Testis (tissue), 3 donors: Measurements from ENCODE around the gene OSBPL9. TPM values are rescaled to one million over a fixed set of nuclear protein-coding genes. Genes with fewer than 3 reads are reported as not detected.
"Not testable (repeated sequence)": the region's sequence is repeated elsewhere in the genome, so short reads cannot be mapped to it uniquely, and the experiment has no call there.

ENCODE experiments used
- DNase-seq: peaks from one replicate; pipeline ENCODE4 v3.0.0-alpha.2; 2019
- H3K27ac ChIP-seq, 2 donors: fragments of 200-600 bp; sonication (generic); one replicate each; pipeline ENCODE4 v1.5.1; 2019
- H3K27me3 ChIP-seq: fragments of 200-600 bp; sonication (generic); one replicate; pipeline ENCODE4 v1.5.1; 2019
- H3K36me3 ChIP-seq: fragments of 200-600 bp; sonication (generic); one replicate; pipeline ENCODE4 v1.5.1; 2017; ENCODE audit warnings: low read depth; ENCODE audit errors: missing control alignments
- H3K4me1 ChIP-seq: fragments of 200-600 bp; sonication (generic); one replicate; pipeline ENCODE4 v1.5.1; 2019
- H3K4me3 ChIP-seq, 2 donors: fragments of 200-600 bp; sonication (generic); one replicate each; pipeline ENCODE4 v1.5.1; 2017 to 2019
- H3K9me3 ChIP-seq: fragments of 200-600 bp; sonication (generic); one replicate; pipeline ENCODE4 v1.5.1; 2017
- CTCF ChIP-seq, 3 experiments: fragments of 450-650 bp in 2 of 3; fragments of 200-600 bp in 1 of 3; sonication (generic) in 1 of 3; IDR thresholded peaks; one replicate each; pipeline ENCODE4 v1.5.1; 2016 to 2019; ENCODE audit warnings: antibody characterized with exemption in 3 of 3, mild to moderate bottlenecking in 2 of 3, moderate library complexity in 1 of 3
- POLR2A ChIP-seq: fragments of 450-650 bp; IDR thresholded peaks from one replicate; pipeline ENCODE4 v1.6.1; 2017; ENCODE audit warnings: antibody characterized with exemption, mild to moderate bottlenecking, moderate library complexity
- WGBS, 2 donors: methylation state at CpG; one replicate each; pipeline ENCODE4 v1.1.5; 2018; 5-methylcytosine and 5-hydroxymethylcytosine counted together
- intact Hi-C: fragments of 100-400 bp; cut with DNase I; formaldehyde crosslinking; loops from one replicate; pipeline ENCODE4 v1.15.1; 2023; ENCODE audit warnings: low total_unique reads
- polyA plus RNA-seq: library from polyadenylated mRNA; stranded (reverse); fragments of 350-450 nt; fragmentation: Illumina TruSeq; extraction: RNeasy Lipid Tissue Mini Kit (QIAGEN cat#74804); gene quantifications from one replicate; pipeline ENCODE4 v1.2.3, GENCODE V29; 2014; ENCODE audit warnings: low read depth, low replicate concordance; ENCODE audit not compliant: insufficient read depth
- total RNA-seq, 2 donors: library from RNA; depleted of rRNA; stranded (reverse); fragments of >200 nt; gene quantifications; one replicate each; pipeline ENCODE4 v1.2.3, GENCODE V29; 2016

Gene OSBPL9
- total and polyA plus RNA-seq, 3 donors from 2014 or later = 59.3 to 160 (median 117) TPM

- no peak overlapping the region for H3K4me3 ChIP-seq
- 75 to 79% methylated on average over 5 of the region's 5 CpGs for WGBS, 2 donors
- H3K36me3 ChIP-seq = no peaks in the 10 kb centered on the region
- no peak for DNase-seq
- no peak overlapping the region for H3K27ac ChIP-seq
- TF ChIP-seq CTCF (IDR thresholded peaks at IDR 0.05) = no peak
- no peak for TF ChIP-seq POLR2A
- H3K9me3 ChIP-seq = no peaks in the 10 kb centered on the region
- no peaks in the 10 kb centered on the region for H3K27me3 ChIP-seq
- intact Hi-C loops = no loop called here
- H3K4me1 ChIP-seq = peaks cover 7% of the 10 kb centered on the region
Measured at GRCh38 chr1:51605961-51606723, 10.8 kb upstream of the OSBPL9 start.

GRCh38 chr1:51607681-51608095, 9.2 kb upstream of the OSBPL9 start:
- Histone ChIP-seq H3K9me3 (no peaks in the 10 kb centered on the region), H3K4me3 (no peak overlapping the region), H3K27me3 (no peaks in the 10 kb centered on the region), H3K27ac (no peak overlapping the region), H3K4me1 (peaks cover 17% of the 10 kb centered on the region), H3K36me3 (no peaks in the 10 kb centered on the region)
- intact Hi-C loops = no loop called here
- DNase-seq = no peak
- WGBS, 2 donors = 76 to 79% methylated on average over 6 of the region's 6 CpGs
- TF ChIP-seq POLR2A (no peak), CTCF (IDR thresholded peaks at IDR 0.05) (no peak)

DNA sequence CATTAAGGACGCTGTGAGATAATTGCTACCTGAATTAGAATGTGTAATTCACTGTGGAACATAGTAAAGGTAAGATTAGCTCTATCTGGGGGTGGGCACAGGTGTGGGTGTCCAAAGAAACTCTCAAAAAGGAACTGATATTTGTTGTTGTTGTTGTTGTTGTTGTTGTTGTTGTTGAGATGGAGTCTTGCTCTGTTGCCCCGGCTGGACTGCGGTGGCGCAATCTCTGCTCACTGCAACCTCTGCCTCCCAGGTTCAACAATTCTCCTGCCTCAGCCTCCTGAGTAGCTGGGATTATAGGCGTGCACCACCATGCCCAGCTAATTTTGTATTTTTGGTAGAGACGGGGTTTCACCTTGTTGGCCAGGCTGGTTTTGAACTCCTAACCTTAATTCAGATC, 6.8 kb upstream of the OSBPL9 start:
- H3K4me3 ChIP-seq, DNase-seq, H3K9me3 ChIP-seq, H3K27me3 ChIP-seq, intact Hi-C loops, H3K36me3 ChIP-seq: not testable (repeated sequence)
- Histone ChIP-seq H3K4me1 (peaks cover 33% of the 10 kb centered on the region), H3K27ac (peak overlapping the region in 1 of 2 donors; percentile 75)
- 96 to 99% methylated on average over 6 of the region's 6 CpGs for WGBS, 2 donors

DNA sequence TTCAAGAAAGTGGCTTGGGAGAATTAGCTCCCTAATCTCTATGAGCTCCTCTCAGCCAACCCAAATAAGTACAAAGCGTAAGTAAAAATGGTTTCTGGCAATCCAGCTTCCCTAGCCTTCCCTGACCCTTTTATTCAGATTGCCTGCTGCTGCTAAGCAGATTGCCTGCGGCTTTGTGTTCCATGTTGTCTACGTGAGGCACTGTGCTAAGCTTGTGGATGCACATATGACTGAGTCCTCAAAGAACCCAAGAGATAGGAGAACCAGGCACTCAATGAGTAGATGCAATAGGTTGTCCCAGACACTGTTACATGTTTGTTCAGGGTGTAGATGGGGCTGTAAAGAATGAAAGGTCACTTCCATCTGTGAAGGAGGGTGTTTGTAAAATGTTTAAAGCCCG, 6.3 kb upstream of the OSBPL9 start:
- no peak for DNase-seq
- Histone ChIP-seq H3K36me3 (no peaks in the 10 kb centered on the region), H3K4me3 (no peak overlapping the region), H3K27ac (peak overlapping the region; percentile 4 to 75), H3K4me1 (peaks cover 30% of the 10 kb centered on the region), H3K27me3 (no peaks in the 10 kb centered on the region), H3K9me3 (no peaks in the 10 kb centered on the region)
- WGBS, 2 donors = 52 to 55% methylated on average over 4 of the region's 4 CpGs
- TF ChIP-seq CTCF (IDR thresholded peaks at IDR 0.05) (no peak), POLR2A (no peak)
- intact Hi-C loops = no loop called here

GRCh38 chr1:51612447-51612961, 4.4 kb upstream of the OSBPL9 start:
- peaks cover 30% of the 10 kb centered on the region for H3K4me1 ChIP-seq
- H3K9me3 ChIP-seq = no peaks in the 10 kb centered on the region
- no peaks in the 10 kb centered on the region for H3K36me3 ChIP-seq
- 37 to 46% methylated on average over 2 of the region's 2 CpGs for WGBS, 2 donors
- peak overlapping the region; percentile 27 to 57 for H3K27ac ChIP-seq
- no peak for DNase-seq
- intact Hi-C loops = no loop called here
- no peaks in the 10 kb centered on the region for H3K27me3 ChIP-seq
- no peak overlapping the region for H3K4me3 ChIP-seq
- TF ChIP-seq CTCF (IDR thresholded peaks at IDR 0.05) = no peak
- TF ChIP-seq POLR2A = no peak
